Parathyroid adenoma (tissue), 2 donors: ENCODE data around the gene COL11A2.
A peak's percentile ranks its signal among the peaks of the same experiment; 100 is the strongest.

Experiments
- H2AFZ ChIP-seq: fragments of 300-600 bp; sonication (generic); one replicate; pipeline ENCODE4 v1.7.0; 2017; ENCODE audit warnings: antibody characterized with exemption, mild to moderate bottlenecking
- H3K27ac ChIP-seq: fragments of 300-600 bp; sonication (generic); one replicate; pipeline ENCODE4 v1.7.0; 2017
- H3K27me3 ChIP-seq: fragments of 300-600 bp; sonication (generic); one replicate; pipeline ENCODE4 v1.7.0; 2017; ENCODE audit warnings: low read length; ENCODE audit not compliant: control insufficient read depth, insufficient read depth
- H3K36me3 ChIP-seq: fragments of 300-600 bp; sonication (generic); one replicate; pipeline ENCODE4 v1.7.0; 2017; ENCODE audit warnings: low read length; ENCODE audit not compliant: control insufficient read depth, insufficient read depth
- H3K4me1 ChIP-seq: fragments of 300-600 bp; sonication (generic); one replicate; pipeline ENCODE4 v1.7.0; 2017; ENCODE audit warnings: control low read depth
- H3K4me2 ChIP-seq: fragments of 300-600 bp; sonication (generic); one replicate; pipeline ENCODE4 v1.7.0; 2017; ENCODE audit warnings: low read length
- H3K4me3 ChIP-seq: fragments of 300-600 bp; sonication (generic); one replicate; pipeline ENCODE4 v1.7.0; 2017; ENCODE audit warnings: low read depth, low read length
- H3K79me2 ChIP-seq: fragments of 300-600 bp; sonication (generic); one replicate; pipeline ENCODE4 v1.7.0; 2017; ENCODE audit warnings: control low read depth
- H3K9ac ChIP-seq: fragments of 300-600 bp; sonication (generic); one replicate; pipeline ENCODE4 v1.7.0; 2017; ENCODE audit warnings: mild to moderate bottlenecking
- H3K9me3 ChIP-seq: fragments of 300-600 bp; sonication (generic); one replicate; pipeline ENCODE4 v1.7.0; 2017; ENCODE audit warnings: low read length; ENCODE audit not compliant: control insufficient read depth
- CTCF ChIP-seq: fragments of 300-600 bp; sonication (generic); IDR thresholded peaks from one replicate; pipeline ENCODE4 v1.7.0; 2017; ENCODE audit warnings: antibody characterized with exemption, mild to moderate bottlenecking
- donor health status: primary hyperparathyroidism.

The COL11A2 gene

GRCh38 chr6:33192105-33192646 lies at the start of gene COL11A2:
Gene COL11A2, minus strand, starts transcription at chr6:33192467. Its CDS starts 227 bp downstream, at chr6:33192240.
- no peak for TF ChIP-seq CTCF
- Histone ChIP-seq H3K79me2 (no peaks in the 10 kb centered on the region), H3K4me3 (no peak within 1 kb of the TSS), H3K36me3 (no peaks in the 10 kb centered on the region), H3K27ac (peak within 1 kb of the TSS; percentile 50), H3K4me1 (peaks cover 23% of the 10 kb centered on the region), H3K4me2 (peak within 1 kb of the TSS; percentile 39), H3K9me3 (no peaks in the 10 kb centered on the region), H3K9ac (no peak within 1 kb of the TSS), H2AFZ (peak within 1 kb of the TSS; percentile 79), H3K27me3 (no peaks in the 10 kb centered on the region)

DNA sequence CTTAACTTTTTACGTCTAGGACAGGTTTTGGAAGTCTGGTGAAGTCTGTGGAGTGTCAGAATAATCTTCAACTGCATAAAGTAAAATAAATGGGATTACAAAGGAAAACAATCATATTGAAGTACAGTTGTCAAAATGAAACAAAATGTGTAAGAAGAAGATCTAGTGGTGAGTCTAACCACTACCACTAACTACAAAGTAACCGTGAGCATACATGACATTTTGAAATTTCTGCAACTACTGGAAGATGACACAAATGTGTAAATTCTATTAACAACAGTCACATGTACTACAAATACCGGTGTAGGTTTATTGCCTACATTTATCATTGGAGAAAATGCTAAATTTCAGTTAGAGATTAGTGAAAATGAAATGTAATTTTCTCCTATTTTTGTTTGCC lies 49.7 kb upstream of the COL11A2 start:
- H3K4me2 ChIP-seq, result no peak overlapping the region
- no peaks in the 10 kb centered on the region for H3K27me3 ChIP-seq
- no peak for TF ChIP-seq CTCF
- H2AFZ ChIP-seq, result no peak overlapping the region
- no peak overlapping the region for H3K4me3 ChIP-seq
- H3K4me1 ChIP-seq, result no peaks in the 10 kb centered on the region
- no peaks in the 10 kb centered on the region for H3K9me3 ChIP-seq
- no peaks in the 10 kb centered on the region for H3K79me2 ChIP-seq
- no peaks in the 10 kb centered on the region for H3K36me3 ChIP-seq
- no peak overlapping the region for H3K9ac ChIP-seq
- no peak overlapping the region for H3K27ac ChIP-seq

GRCh38 chr6:33237741-33238140 lies 45.5 kb upstream of the COL11A2 start:
- Histone ChIP-seq H3K4me1 (peaks cover 2% of the 10 kb centered on the region), H3K9me3 (no peaks in the 10 kb centered on the region), H3K4me3 (no peak overlapping the region), H2AFZ (no peak overlapping the region), H3K36me3 (no peaks in the 10 kb centered on the region), H3K79me2 (no peaks in the 10 kb centered on the region), H3K9ac (no peak overlapping the region), H3K4me2 (no peak overlapping the region), H3K27me3 (no peaks in the 10 kb centered on the region), H3K27ac (no peak overlapping the region)
- no peak for TF ChIP-seq CTCF

GRCh38 chr6:33236852-33237251 lies 44.6 kb upstream of the COL11A2 start:
- H3K27ac ChIP-seq, result no peak overlapping the region
- H3K9me3 ChIP-seq, result no peaks in the 10 kb centered on the region
- H3K4me3 ChIP-seq, result no peak overlapping the region
- no peaks in the 10 kb centered on the region for H3K27me3 ChIP-seq
- H3K4me2 ChIP-seq, result no peak overlapping the region
- no peak for TF ChIP-seq CTCF
- no peak overlapping the region for H3K9ac ChIP-seq
- H2AFZ ChIP-seq, result no peak overlapping the region
- no peaks in the 10 kb centered on the region for H3K79me2 ChIP-seq
- no peaks in the 10 kb centered on the region for H3K36me3 ChIP-seq
- peaks cover 2% of the 10 kb centered on the region for H3K4me1 ChIP-seq

DNA sequence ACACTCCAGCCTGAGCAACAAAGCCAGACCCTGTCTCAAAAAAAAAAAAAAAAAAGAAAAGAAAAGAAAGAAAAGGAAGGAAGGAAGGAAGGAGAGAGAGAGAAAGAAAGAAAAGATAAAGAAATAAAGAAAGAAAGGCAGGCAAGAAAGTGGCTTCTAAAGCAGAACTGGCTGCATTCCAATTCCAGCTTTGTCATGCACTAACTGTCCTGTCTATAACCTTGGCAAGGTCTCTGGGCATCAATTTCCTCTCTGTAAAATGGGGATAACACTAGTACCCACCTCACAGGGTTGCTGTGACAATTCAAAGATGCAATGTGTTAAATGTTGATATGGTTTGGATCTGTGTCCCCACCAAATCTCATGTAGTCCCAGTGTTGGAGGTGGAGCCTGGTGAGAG lies 44.1 kb upstream of the COL11A2 start:
- H3K36me3 ChIP-seq, result no peaks in the 10 kb centered on the region
- no peak for TF ChIP-seq CTCF
- H3K9ac ChIP-seq, result no peak overlapping the region
- no peaks in the 10 kb centered on the region for H3K27me3 ChIP-seq
- no peak overlapping the region for H3K27ac ChIP-seq
- no peak overlapping the region for H3K4me2 ChIP-seq
- no peaks in the 10 kb centered on the region for H3K9me3 ChIP-seq
- no peak overlapping the region for H2AFZ ChIP-seq
- H3K4me3 ChIP-seq, result no peak overlapping the region
- no peaks in the 10 kb centered on the region for H3K79me2 ChIP-seq
- H3K4me1 ChIP-seq, result peaks cover 2% of the 10 kb centered on the region
